HepG2 (cell line): ENCODE measurements around the gene ZNF180. TPM values are rescaled to one million over a fixed set of nuclear protein-coding genes. Genes with fewer than 3 reads are reported as not detected.
A peak's percentile ranks its signal among the peaks of the same experiment; 100 is the strongest.

ENCODE experiments used
- CEBPB ChIP-seq: IDR thresholded peaks from 2 replicates; pipeline ENCODE4 v1.6.1; 2011; ENCODE audit warnings: low read depth, low read length, improper control_type of control experiment, borderline replicate concordance
- ERF ChIP-seq: IDR thresholded peaks from 2 replicates; pipeline ENCODE4 v1.6.1; 2018; ENCODE audit warnings: missing biosample characterization, missing genetic modification reagents
- MAFG ChIP-seq: sonication (generic); formaldehyde crosslinking; IDR thresholded peaks from 2 replicates; pipeline ENCODE4 v1.5.1; 2020; ENCODE audit warnings: mild to moderate bottlenecking, missing genetic modification reagents
- NCOA5 ChIP-seq: sonication (generic); formaldehyde crosslinking; IDR thresholded peaks from 2 replicates; pipeline ENCODE4 v1.4.0; 2020; ENCODE audit warnings: missing genetic modification reagents
- PHF5A ChIP-seq: IDR thresholded peaks from one replicate; pipeline ENCODE4 v1.6.1; 2018; ENCODE audit warnings: low read depth, missing genetic modification reagents; ENCODE audit not compliant: unreplicated experiment
- ZMYM4 ChIP-seq: sonication (generic); formaldehyde crosslinking; IDR thresholded peaks from 2 replicates; pipeline ENCODE4 v1.8.1; 2023; ENCODE audit warnings: mild to moderate bottlenecking, missing genetic modification reagents
- ZNF598 ChIP-seq: sonication (generic); formaldehyde crosslinking; IDR thresholded peaks from 2 replicates; pipeline ENCODE4 v1.5.1; 2020; ENCODE audit warnings: mild to moderate bottlenecking, missing genetic modification reagents, borderline replicate concordance
- ZNF660 ChIP-seq: sonication (generic); formaldehyde crosslinking; IDR thresholded peaks from 2 replicates; pipeline ENCODE4 v1.5.1; 2020; ENCODE audit warnings: mild to moderate bottlenecking, low read depth, missing genetic modification reagents, borderline replicate concordance
- ZNF749 ChIP-seq: sonication (generic); formaldehyde crosslinking; IDR thresholded peaks from 2 replicates; pipeline ENCODE4 v1.8.0; 2022; ENCODE audit warnings: mild to moderate bottlenecking, missing genetic modification reagents, moderate library complexity, borderline replicate concordance
- polyA plus RNA-seq, 8 experiments: library from polyadenylated mRNA; depleted of rRNA in 3 of 8; stranded (reverse) in 7 of 8; unstranded in 1 of 8; fragments of >200 nt; fragmentation: Illumina TruSeq in 4 of 8; extraction: Trizol in 4 of 8; gene quantifications; 2 replicates each; pipeline versions ENCODE4 v1.2.1 to v1.2.3, GENCODE V29; 2011 to 2016; ENCODE audit warnings: low read depth in 4 of 8, missing spikeins in 1 of 8, mixed read lengths in 1 of 8; ENCODE audit not compliant: insufficient read depth in 1 of 8
- total RNA-seq, 5 experiments: library from RNA; depleted of rRNA; stranded (reverse); fragments of >200 nt; fragmentation: Illumina TruSeq; extraction: Trizol; gene quantifications; 2 replicates each; pipeline ENCODE4 v1.2.3, GENCODE V29; 2016; ENCODE audit warnings: low read depth in 1 of 5
- TF ChIP-seq, protein P1 (sequence below): sonication (generic); formaldehyde crosslinking; IDR thresholded peaks from 2 replicates; pipeline ENCODE4 v1.4.0; 2020; ENCODE audit warnings: missing genetic modification reagents, borderline replicate concordance
- TF ChIP-seq, protein P2 (sequence below): sonication (generic); formaldehyde crosslinking; IDR thresholded peaks from 2 replicates; pipeline ENCODE4 v1.8.1; 2023; ENCODE audit warnings: mild to moderate bottlenecking, missing genetic modification reagents
- TF ChIP-seq, protein P3 (sequence below): sonication (generic); formaldehyde crosslinking; IDR thresholded peaks from 2 replicates; pipeline ENCODE4 v1.5.0; 2020; ENCODE audit warnings: missing genetic modification reagents
- TF ChIP-seq, protein P4 (sequence below): sonication (generic); formaldehyde crosslinking; IDR thresholded peaks from 2 replicates; pipeline ENCODE4 v1.5.1; 2020; ENCODE audit warnings: missing genetic modification reagents, mild to moderate bottlenecking, borderline replicate concordance
- TF ChIP-seq, protein P5 (sequence below): sonication (generic); formaldehyde crosslinking; IDR thresholded peaks from 2 replicates; pipeline ENCODE4 v1.5.0; 2020; ENCODE audit warnings: mild to moderate bottlenecking, missing genetic modification reagents

The ZNF180 gene
- total and polyA plus RNA-seq, 2 of the 13 experiments (the other 11 are each of a cell fraction or from before 2014, with no cell fraction given), result 0.92 to 9.3 TPM

DNA sequence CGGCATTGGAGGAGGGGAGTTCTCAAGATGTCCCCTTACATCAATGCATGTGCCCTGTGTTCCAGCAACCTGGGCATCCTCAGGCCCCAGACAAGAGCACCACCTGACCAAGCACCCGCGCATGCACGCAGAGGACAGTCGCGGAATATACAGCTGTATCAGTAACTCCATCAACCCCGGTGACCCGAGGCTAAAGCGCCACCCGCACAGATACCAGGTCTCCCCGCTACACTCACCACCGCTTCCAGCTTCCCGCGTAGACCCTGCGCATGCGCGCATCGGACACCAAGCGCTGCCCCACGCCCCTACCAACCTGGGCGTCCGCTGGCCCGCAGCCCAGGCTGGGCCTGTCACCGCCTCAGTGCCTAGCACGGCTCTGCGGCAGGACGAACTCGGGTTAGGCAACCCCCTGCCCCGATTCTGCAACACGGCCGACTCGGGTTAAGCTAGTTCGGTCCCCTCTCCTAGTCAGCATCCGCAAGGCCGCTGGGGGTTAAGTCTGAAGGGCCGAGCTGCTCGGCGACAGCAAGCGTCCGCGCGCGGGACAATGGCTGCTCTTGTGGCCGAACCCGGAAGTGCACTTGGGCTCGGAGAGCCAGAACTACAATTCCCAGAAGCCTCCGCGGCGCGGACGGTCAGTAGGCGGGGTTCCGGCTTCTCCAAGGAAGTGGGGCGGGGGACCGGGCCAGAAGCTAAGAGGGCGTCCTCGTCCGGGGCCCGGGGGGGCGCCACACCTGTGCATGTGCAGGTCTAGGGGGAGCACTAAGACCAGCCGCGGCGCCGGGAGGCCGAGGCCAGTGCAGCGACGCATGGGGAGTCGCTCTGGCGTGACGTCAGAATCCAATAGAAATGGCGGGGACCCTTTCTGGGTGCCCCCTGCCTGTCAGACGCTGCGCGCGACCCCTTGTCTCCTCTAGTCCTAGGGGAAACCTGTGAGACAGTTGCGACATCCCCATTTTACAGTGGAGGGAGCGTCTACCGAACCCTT, at the start of gene ZNF180 (continued):
- TF ChIP-seq, protein P1, sequence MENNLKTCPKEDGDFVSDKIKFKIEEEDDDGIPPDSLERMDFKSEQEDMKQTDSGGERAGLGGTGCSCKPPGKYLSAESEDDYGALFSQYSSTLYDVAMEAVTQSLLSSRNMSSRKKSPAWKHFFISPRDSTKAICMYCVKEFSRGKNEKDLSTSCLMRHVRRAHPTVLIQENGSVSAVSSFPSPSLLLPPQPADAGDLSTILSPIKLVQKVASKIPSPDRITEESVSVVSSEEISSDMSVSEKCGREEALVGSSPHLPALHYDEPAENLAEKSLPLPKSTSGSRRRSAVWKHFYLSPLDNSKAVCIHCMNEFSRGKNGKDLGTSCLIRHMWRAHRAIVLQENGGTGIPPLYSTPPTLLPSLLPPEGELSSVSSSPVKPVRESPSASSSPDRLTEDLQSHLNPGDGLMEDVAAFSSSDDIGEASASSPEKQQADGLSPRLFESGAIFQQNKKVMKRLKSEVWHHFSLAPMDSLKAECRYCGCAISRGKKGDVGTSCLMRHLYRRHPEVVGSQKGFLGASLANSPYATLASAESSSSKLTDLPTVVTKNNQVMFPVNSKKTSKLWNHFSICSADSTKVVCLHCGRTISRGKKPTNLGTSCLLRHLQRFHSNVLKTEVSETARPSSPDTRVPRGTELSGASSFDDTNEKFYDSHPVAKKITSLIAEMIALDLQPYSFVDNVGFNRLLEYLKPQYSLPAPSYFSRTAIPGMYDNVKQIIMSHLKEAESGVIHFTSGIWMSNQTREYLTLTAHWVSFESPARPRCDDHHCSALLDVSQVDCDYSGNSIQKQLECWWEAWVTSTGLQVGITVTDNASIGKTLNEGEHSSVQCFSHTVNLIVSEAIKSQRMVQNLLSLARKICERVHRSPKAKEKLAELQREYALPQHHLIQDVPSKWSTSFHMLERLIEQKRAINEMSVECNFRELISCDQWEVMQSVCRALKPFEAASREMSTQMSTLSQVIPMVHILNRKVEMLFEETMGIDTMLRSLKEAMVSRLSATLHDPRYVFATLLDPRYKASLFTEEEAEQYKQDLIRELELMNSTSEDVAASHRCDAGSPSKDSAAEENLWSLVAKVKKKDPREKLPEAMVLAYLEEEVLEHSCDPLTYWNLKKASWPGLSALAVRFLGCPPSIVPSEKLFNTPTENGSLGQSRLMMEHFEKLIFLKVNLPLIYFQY (CRISPR knock-in tag), result peak; percentile 93
- TF ChIP-seq ERF (CRISPR knock-in tag), result peak; percentile 95; the same call in 1 of the 2 replicates
- peak; percentile 92 for TF ChIP-seq ZNF598 (CRISPR knock-in tag)
- TF ChIP-seq PHF5A, result no peak
- TF ChIP-seq ZNF749, result peak; percentile 72; the same call in 1 of the 2 replicates
- 0 out of 2 replicates have a peak, but pooled peaks have one; percentile 40 for TF ChIP-seq NCOA5
- TF ChIP-seq, protein P2, sequence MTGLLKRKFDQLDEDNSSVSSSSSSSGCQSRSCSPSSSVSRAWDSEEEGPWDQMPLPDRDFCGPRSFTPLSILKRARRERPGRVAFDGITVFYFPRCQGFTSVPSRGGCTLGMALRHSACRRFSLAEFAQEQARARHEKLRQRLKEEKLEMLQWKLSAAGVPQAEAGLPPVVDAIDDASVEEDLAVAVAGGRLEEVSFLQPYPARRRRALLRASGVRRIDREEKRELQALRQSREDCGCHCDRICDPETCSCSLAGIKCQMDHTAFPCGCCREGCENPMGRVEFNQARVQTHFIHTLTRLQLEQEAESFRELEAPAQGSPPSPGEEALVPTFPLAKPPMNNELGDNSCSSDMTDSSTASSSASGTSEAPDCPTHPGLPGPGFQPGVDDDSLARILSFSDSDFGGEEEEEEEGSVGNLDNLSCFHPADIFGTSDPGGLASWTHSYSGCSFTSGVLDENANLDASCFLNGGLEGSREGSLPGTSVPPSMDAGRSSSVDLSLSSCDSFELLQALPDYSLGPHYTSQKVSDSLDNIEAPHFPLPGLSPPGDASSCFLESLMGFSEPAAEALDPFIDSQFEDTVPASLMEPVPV (CRISPR knock-in tag), result peak; percentile 85
- TF ChIP-seq MAFG (CRISPR knock-in tag), result no peak
- TF ChIP-seq, protein P3, sequence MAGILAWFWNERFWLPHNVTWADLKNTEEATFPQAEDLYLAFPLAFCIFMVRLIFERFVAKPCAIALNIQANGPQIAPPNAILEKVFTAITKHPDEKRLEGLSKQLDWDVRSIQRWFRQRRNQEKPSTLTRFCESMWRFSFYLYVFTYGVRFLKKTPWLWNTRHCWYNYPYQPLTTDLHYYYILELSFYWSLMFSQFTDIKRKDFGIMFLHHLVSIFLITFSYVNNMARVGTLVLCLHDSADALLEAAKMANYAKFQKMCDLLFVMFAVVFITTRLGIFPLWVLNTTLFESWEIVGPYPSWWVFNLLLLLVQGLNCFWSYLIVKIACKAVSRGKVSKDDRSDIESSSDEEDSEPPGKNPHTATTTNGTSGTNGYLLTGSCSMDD, result 0 out of 2 replicates have a peak, but pooled peaks have one; percentile 80
- TF ChIP-seq, protein P4, sequence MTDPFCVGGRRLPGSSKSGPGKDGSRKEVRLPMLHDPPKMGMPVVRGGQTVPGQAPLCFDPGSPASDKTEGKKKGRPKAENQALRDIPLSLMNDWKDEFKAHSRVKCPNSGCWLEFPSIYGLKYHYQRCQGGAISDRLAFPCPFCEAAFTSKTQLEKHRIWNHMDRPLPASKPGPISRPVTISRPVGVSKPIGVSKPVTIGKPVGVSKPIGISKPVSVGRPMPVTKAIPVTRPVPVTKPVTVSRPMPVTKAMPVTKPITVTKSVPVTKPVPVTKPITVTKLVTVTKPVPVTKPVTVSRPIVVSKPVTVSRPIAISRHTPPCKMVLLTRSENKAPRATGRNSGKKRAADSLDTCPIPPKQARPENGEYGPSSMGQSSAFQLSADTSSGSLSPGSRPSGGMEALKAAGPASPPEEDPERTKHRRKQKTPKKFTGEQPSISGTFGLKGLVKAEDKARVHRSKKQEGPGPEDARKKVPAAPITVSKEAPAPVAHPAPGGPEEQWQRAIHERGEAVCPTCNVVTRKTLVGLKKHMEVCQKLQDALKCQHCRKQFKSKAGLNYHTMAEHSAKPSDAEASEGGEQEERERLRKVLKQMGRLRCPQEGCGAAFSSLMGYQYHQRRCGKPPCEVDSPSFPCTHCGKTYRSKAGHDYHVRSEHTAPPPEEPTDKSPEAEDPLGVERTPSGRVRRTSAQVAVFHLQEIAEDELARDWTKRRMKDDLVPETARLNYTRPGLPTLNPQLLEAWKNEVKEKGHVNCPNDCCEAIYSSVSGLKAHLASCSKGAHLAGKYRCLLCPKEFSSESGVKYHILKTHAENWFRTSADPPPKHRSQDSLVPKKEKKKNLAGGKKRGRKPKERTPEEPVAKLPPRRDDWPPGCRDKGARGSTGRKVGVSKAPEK (CRISPR knock-in tag), result no peak
- TF ChIP-seq ZMYM4 (CRISPR knock-in tag), result peak; percentile 82; the same call in 1 of the 2 replicates
- peak; percentile 52 for TF ChIP-seq CEBPB
- TF ChIP-seq, protein P5, sequence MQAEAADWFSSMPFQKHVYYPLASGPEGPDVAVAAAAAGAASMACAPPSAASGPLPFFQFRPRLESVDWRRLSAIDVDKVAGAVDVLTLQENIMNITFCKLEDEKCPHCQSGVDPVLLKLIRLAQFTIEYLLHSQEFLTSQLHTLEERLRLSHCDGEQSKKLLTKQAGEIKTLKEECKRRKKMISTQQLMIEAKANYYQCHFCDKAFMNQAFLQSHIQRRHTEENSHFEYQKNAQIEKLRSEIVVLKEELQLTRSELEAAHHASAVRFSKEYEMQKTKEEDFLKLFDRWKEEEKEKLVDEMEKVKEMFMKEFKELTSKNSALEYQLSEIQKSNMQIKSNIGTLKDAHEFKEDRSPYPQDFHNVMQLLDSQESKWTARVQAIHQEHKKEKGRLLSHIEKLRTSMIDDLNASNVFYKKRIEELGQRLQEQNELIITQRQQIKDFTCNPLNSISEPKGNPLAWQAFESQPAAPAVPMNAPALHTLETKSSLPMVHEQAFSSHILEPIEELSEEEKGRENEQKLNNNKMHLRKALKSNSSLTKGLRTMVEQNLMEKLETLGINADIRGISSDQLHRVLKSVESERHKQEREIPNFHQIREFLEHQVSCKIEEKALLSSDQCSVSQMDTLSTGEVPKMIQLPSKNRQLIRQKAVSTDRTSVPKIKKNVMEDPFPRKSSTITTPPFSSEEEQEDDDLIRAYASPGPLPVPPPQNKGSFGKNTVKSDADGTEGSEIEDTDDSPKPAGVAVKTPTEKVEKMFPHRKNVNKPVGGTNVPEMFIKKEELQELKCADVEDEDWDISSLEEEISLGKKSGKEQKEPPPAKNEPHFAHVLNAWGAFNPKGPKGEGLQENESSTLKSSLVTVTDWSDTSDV (CRISPR knock-in tag), result no peak; the same call in 1 of the 2 replicates
- 0 out of 2 replicates have a peak, but pooled peaks have one; percentile 74 for TF ChIP-seq ZNF660 (CRISPR knock-in tag)
